ENCODE results near the gene TACR2. TPM values are rescaled to one million over a fixed set of nuclear protein-coding genes. Genes with fewer than 3 reads are reported as not detected.

TACR2 gene
- total and polyA plus RNA-seq, 2 donors (not counting 3 experiments of a cell fraction or from before 2014, with no cell fraction given): 0.19 TPM; not detected in 1

GRCh38 chr10:69414036-69415018 is 2.4 kb downstream of the TACR2 start:
- no peak for FAIRE-seq
- Histone ChIP-seq H3K9me3 (replicated peaks; ENCODE audit: control insufficient read depth, insufficient read depth, low read length) (no peaks in the 10 kb centered on the region), H3K27ac (ENCODE audit: insufficient read depth, low read depth, low read length) (no peak overlapping the region), H3K79me2 (ENCODE audit: control insufficient read depth, insufficient read depth, low read length) (no peaks in the 10 kb centered on the region), H4K20me1 (replicated peaks; ENCODE audit: control insufficient read depth, extremely low read depth, insufficient read depth, low read length) (no peaks in the 10 kb centered on the region), H3K9ac (replicated peaks; ENCODE audit: extremely low read depth, insufficient read depth, low read length) (no peak overlapping the region), H3K27me3 (ENCODE audit: control insufficient read depth in 2 of 2, insufficient read depth in 2 of 2, low read length in 2 of 2) (no peaks in the 10 kb centered on the region), H3K4me2 (ENCODE audit: insufficient read depth, low read length) (no peak overlapping the region), H2AFZ (ENCODE audit: low read depth, low read length) (no peak overlapping the region), H3K36me3 (ENCODE audit: control insufficient read depth in 2 of 2, extremely low read depth in 1 of 2, insufficient read depth in 2 of 2, low read length in 2 of 2) (no peaks in the 10 kb centered on the region), H3K9me1 (replicated peaks; ENCODE audit: control insufficient read depth, extremely low read depth, insufficient read depth, low read length) (no peaks in the 10 kb centered on the region), H3K4me3 (replicated peaks in 1 of 3; ENCODE audit: insufficient read depth in 1 of 3, low read depth in 1 of 3, low read length in 3 of 3) (no peak overlapping the region), H3K4me1 (ENCODE audit: control insufficient read depth, extremely low read depth, insufficient read depth, low read length) (peaks cover 7% of the 10 kb centered on the region)
- intact Hi-C loops (cut with micrococcal nuclease): loop anchor here (5.0 kb wide), 2 partner anchors 292 to 407 kb away; partner anchors contain the start of gene VPS26A
- ChIA-PET POLR2A (interaction anchor here (1.0 kb wide), 1 partner anchor 35 kb away, joined by 3 read pairs; no protein-coding TSS in a partner anchor), CTCF (interaction anchor here (0.8 to 1.8 kb wide), 8 partner anchors 33 to 864 kb away, joined by 3 to 8 read pairs (median 4); partner anchors contain the start of gene DDX21)
- DNase-seq (ENCODE audit: low read depth, low spot score): no peak
- BruUV-seq (replicated peaks): no TSS peak
- dilution Hi-C loops (cut with MboI; ENCODE audit: extremely low pct_ligation_motif_present, low sequenced_read_pairs): no loop called here
- TF ChIP-seq MYC (IDR thresholded peaks at IDR 0.05; ENCODE audit: low read depth, low read length) (no peak), POLR2A (IDR thresholded peaks at IDR 0.05; ENCODE audit: low read depth, low read length) (no peak), POLR2AphosphoS5 (IDR thresholded peaks at IDR 0.05; ENCODE audit: insufficient read depth, low read depth, low read length) (no peak), CTCF (IDR thresholded peaks at IDR 0.05; ENCODE audit: extremely low read depth in 1 of 2, insufficient read depth in 1 of 2, low read depth in 1 of 2, low read length in 2 of 2) (no peak), FOS (IDR thresholded peaks at IDR 0.05; ENCODE audit: borderline replicate concordance, insufficient read depth, low read length) (no peak), MAX (IDR thresholded peaks at IDR 0.05; ENCODE audit: insufficient read depth, insufficient read length) (no peak), GATA2 (IDR thresholded peaks at IDR 0.05; ENCODE audit: insufficient read depth, insufficient read length, low read depth, low read length) (no peak), EZH2 (IDR thresholded peaks at IDR 0.05; ENCODE audit: borderline replicate concordance, low read depth, low read length, severe bottlenecking) (no peak), JUN (IDR thresholded peaks at IDR 0.05; ENCODE audit: borderline replicate concordance, insufficient read depth, insufficient read length, low read depth) (no peak)

Data from endothelial cell of umbilical vein (primary cell).